Inflammatory macrophage treated with lipopolysaccharide for 4 hours (primary cell): Measurements from ENCODE around the gene PGAM1.

Experiments
- DNase-seq: peaks from one replicate; pipeline ENCODE4 v3.0.0-alpha.2; 2020

Gene PGAM1

GRCh38 chr10:97425964-97426775 is at the start of gene PGAM1:
Gene PGAM1 (plus strand): TSS chr10:97426191. CDS start chr10:97426308, 117 bp downstream.
- DNase-seq: peak; percentile 94

GRCh38 chr10:97376413-97376812 is 49.6 kb upstream of the PGAM1 start:
- DNase-seq: peak; percentile 85

- no peak for DNase-seq
Observed at GRCh38 chr10:97378933-97379921, 46.8 kb upstream of the PGAM1 start.

- no peak for DNase-seq
Observed at GRCh38 chr10:97380516-97380915, 45.5 kb upstream of the PGAM1 start.

- DNase-seq: no peak
Observed at GRCh38 chr10:97381626-97382025, 44.4 kb upstream of the PGAM1 start.

GRCh38 chr10:97383159-97383558 is 42.8 kb upstream of the PGAM1 start:
- no peak for DNase-seq

- no peak for DNase-seq
Observed at GRCh38 chr10:97384156-97384555, 41.8 kb upstream of the PGAM1 start.

- no peak for DNase-seq
Observed at GRCh38 chr10:97384641-97385040, 41.4 kb upstream of the PGAM1 start.

- no peak for DNase-seq
Observed at GRCh38 chr10:97385565-97385964, 40.4 kb upstream of the PGAM1 start.

GRCh38 chr10:97388152-97388551 is 37.8 kb upstream of the PGAM1 start:
- peak; percentile 71 for DNase-seq

- no peak for DNase-seq
Observed at GRCh38 chr10:97390091-97390490, 35.9 kb upstream of the PGAM1 start.

- no peak for DNase-seq
Observed at GRCh38 chr10:97393034-97393573, 32.9 kb upstream of the PGAM1 start.

GRCh38 chr10:97396056-97396455 is 29.9 kb upstream of the PGAM1 start:
- DNase-seq: no peak

- DNase-seq: peak; percentile 81
Observed at GRCh38 chr10:97399843-97400545, 26.0 kb upstream of the PGAM1 start.

GRCh38 chr10:97400665-97401454 is 25.1 kb upstream of the PGAM1 start, which contains the start of gene RRP12:
Gene RRP12 (minus strand): TSS chr10:97401340. CDS start chr10:97401231, 109 bp downstream.
- peak; percentile 100 for DNase-seq

GRCh38 chr10:97401455-97401919 is 24.5 kb upstream of the PGAM1 start:
- no peak for DNase-seq

- DNase-seq: no peak
Observed at GRCh38 chr10:97404044-97404443, 21.9 kb upstream of the PGAM1 start.

GRCh38 chr10:97406064-97406463 is 19.9 kb upstream of the PGAM1 start:
- peak; percentile 91 for DNase-seq

GRCh38 chr10:97406483-97406882 is 19.5 kb upstream of the PGAM1 start:
- DNase-seq: peak; percentile 44

- peak; percentile 84 for DNase-seq
Observed at GRCh38 chr10:97407211-97407951, 18.6 kb upstream of the PGAM1 start.

- no peak for DNase-seq
Observed at GRCh38 chr10:97407952-97408248, 18.1 kb upstream of the PGAM1 start.
